IMR-90 (cell line): ENCODE measurements around the gene TNK1. TPM values are rescaled to one million over a fixed set of nuclear protein-coding genes. Genes with fewer than 3 reads are reported as not detected.

Source experiments
- ATAC-seq: fragments of 200-7000 bp; cut with Tn5 transposase; 2 replicates; pipeline ENCODE4 v1.9.1; 2020; ENCODE audit warnings: low read depth, mild to moderate bottlenecking, moderate library complexity
- BruUV-seq: library from RNA; stranded (reverse); fragments of 400-500 nt; replicated peaks from 2 replicates; lab custom pipeline; 2021; lab: Mats Ljungman, UMichigan
- CTCF ChIA-PET: fragments of 300-600 bp; formaldehyde crosslinking; extraction: SDS; loops from one replicate; lab custom pipeline; 2021; ENCODE audit warnings: antibody characterized with exemption; lab: Yijun Ruan, JAX
- POLR2A ChIA-PET: fragments of 300-600 bp; sonication (Branson Sonifier 250); formaldehyde crosslinking; loops from one replicate; lab custom pipeline; 2022; ENCODE audit warnings: antibody characterized with exemption; ENCODE audit not compliant: unreplicated experiment; lab: Charles Lee
- DNase-seq: peaks from one replicate; pipeline ENCODE4 v3.0.0; 2013
- H2AFZ ChIP-seq: replicated peaks from 2 replicates; pipeline ENCODE3; 2013; ENCODE audit warnings: low read length, mild to moderate bottlenecking; ENCODE audit not compliant: poor library complexity
- H2AK5ac ChIP-seq: 2 replicates; pipeline ENCODE4 v1.6.1; 2013; ENCODE audit warnings: low read depth, low read length, inconsistent platforms
- H2AK9ac ChIP-seq: replicated peaks from 2 replicates; pipeline ENCODE3; 2013; ENCODE audit warnings: mild to moderate bottlenecking, low read depth, low read length, moderate library complexity; ENCODE audit not compliant: poor library complexity
- H2BK120ac ChIP-seq: 2 replicates; pipeline ENCODE4 v1.6.1; 2013; ENCODE audit warnings: low read depth, low read length, inconsistent platforms
- H2BK15ac ChIP-seq: 3 replicates; pipeline ENCODE4 v1.6.1; 2013; ENCODE audit warnings: low read depth, low read length, inconsistent platforms
- H2BK20ac ChIP-seq: 2 replicates; pipeline ENCODE4 v1.6.1; 2013; ENCODE audit warnings: low read depth, mild to moderate bottlenecking, inconsistent platforms, low read length, moderate library complexity
- H2BK5ac ChIP-seq: 2 replicates; pipeline ENCODE4 v1.6.1; 2013; ENCODE audit warnings: mild to moderate bottlenecking, low read depth, low read length, inconsistent platforms; ENCODE audit not compliant: poor library complexity, severe bottlenecking
- H3K14ac ChIP-seq: replicated peaks from 2 replicates; pipeline ENCODE4 v1.6.1; 2013; ENCODE audit warnings: low read depth, low read length, inconsistent platforms
- H3K18ac ChIP-seq: 2 replicates; pipeline ENCODE4 v1.6.1; 2013; ENCODE audit warnings: low read depth, low read length, control low read depth
- H3K23ac ChIP-seq: 2 replicates; pipeline ENCODE4 v1.6.1; 2013; ENCODE audit warnings: low read depth, low read length, inconsistent platforms
- H3K27ac ChIP-seq: 2 replicates; pipeline ENCODE4 v1.5.1; 2013; ENCODE audit warnings: mild to moderate bottlenecking, control low read depth, low read length; ENCODE audit not compliant: insufficient read depth
- H3K27me3 ChIP-seq: 2 replicates; pipeline ENCODE4 v1.6.1; 2013; ENCODE audit warnings: low read length; ENCODE audit not compliant: control insufficient read depth, insufficient read depth
- H3K36me3 ChIP-seq: 2 replicates; pipeline ENCODE4 v1.6.1; 2013; ENCODE audit warnings: low read length, mixed read lengths; ENCODE audit not compliant: control insufficient read depth, insufficient read depth
- H3K4ac ChIP-seq: 2 replicates; pipeline ENCODE4 v1.6.1; 2013; ENCODE audit warnings: low read depth, low read length, inconsistent platforms
- H3K4me1 ChIP-seq: 2 replicates; pipeline ENCODE4 v1.6.1; 2013; ENCODE audit warnings: low read length, mixed read lengths; ENCODE audit not compliant: control insufficient read depth, insufficient read depth
- H3K4me2 ChIP-seq: 2 replicates; pipeline ENCODE4 v1.6.1; 2013; ENCODE audit warnings: low read depth, mild to moderate bottlenecking, control low read depth, low read length, moderate library complexity
- H3K4me3 ChIP-seq: 2 replicates; pipeline ENCODE4 v1.5.1; 2013; ENCODE audit warnings: low read depth, mild to moderate bottlenecking, control low read depth, low read length, moderate library complexity; ENCODE audit not compliant: insufficient read depth
- H3K56ac ChIP-seq: 2 replicates; pipeline ENCODE4 v1.6.1; 2013; ENCODE audit warnings: low read length, inconsistent platforms; ENCODE audit not compliant: insufficient read depth; ENCODE audit errors: extremely low read depth
- H3K79me1 ChIP-seq, 2 experiments: 2 replicates each; pipeline ENCODE4 v1.6.1; 2013; ENCODE audit warnings: low read length in 2 of 2, inconsistent platforms in 1 of 2, low read depth in 1 of 2
- H3K9ac ChIP-seq: 2 replicates; pipeline ENCODE4 v1.6.1; 2013; ENCODE audit warnings: low read depth, low read length, control low read depth
- H3K9me1 ChIP-seq: 2 replicates; pipeline ENCODE4 v1.6.1; 2013; ENCODE audit warnings: low read length, inconsistent platforms; ENCODE audit not compliant: insufficient read depth
- H3K9me3 ChIP-seq: 2 replicates; pipeline ENCODE4 v1.6.1; 2013; ENCODE audit warnings: low read length; ENCODE audit not compliant: control insufficient read depth, insufficient read depth
- H4K20me1 ChIP-seq: 2 replicates; pipeline ENCODE4 v1.6.1; 2013; ENCODE audit warnings: low read length, inconsistent platforms; ENCODE audit not compliant: insufficient read depth
- H4K5ac ChIP-seq: 2 replicates; pipeline ENCODE4 v1.6.1; 2013; ENCODE audit warnings: mild to moderate bottlenecking, low read depth, low read length, control low read depth
- H4K8ac ChIP-seq, 2 experiments: 2 replicates each; pipeline ENCODE4 v1.6.1; 2013; ENCODE audit warnings: low read depth in 2 of 2, low read length in 2 of 2, control low read depth in 1 of 2, inconsistent platforms in 1 of 2
- H4K91ac ChIP-seq: 2 replicates; pipeline ENCODE4 v1.6.1; 2013; ENCODE audit warnings: low read depth, low read length, inconsistent platforms; ENCODE audit not compliant: insufficient read depth
- BHLHE40 ChIP-seq: fragments of 150-350 bp; IDR thresholded peaks from 2 replicates; pipeline ENCODE4 v1.6.1; 2016; ENCODE audit warnings: mild to moderate bottlenecking, low read depth, low read length
- CEBPB ChIP-seq: IDR thresholded peaks from 2 replicates; pipeline ENCODE4 v1.6.1; 2012; ENCODE audit warnings: low read depth, low read length, improper control_type of control experiment
- CHD1 ChIP-seq: IDR thresholded peaks from 2 replicates; pipeline ENCODE4 v1.6.1; 2012; ENCODE audit warnings: low read depth, low read length, improper control_type of control experiment
- CTCF ChIP-seq: conservative IDR thresholded peaks from 2 replicates; pipeline ENCODE4 v1.5.1; 2012; ENCODE audit warnings: mild to moderate bottlenecking, low read depth, low read length, improper control_type of control experiment
- ELK1 ChIP-seq: fragments of 150-350 bp; IDR thresholded peaks from 2 replicates; pipeline ENCODE4 v1.6.1; 2016; ENCODE audit warnings: low read depth, mild to moderate bottlenecking, low read length, moderate library complexity, borderline replicate concordance
- FOS ChIP-seq: fragments of 150-350 bp; IDR thresholded peaks from 2 replicates; pipeline ENCODE4 v1.6.1; 2016; ENCODE audit warnings: low read depth, low read length
- MAFK ChIP-seq: IDR thresholded peaks from 2 replicates; pipeline ENCODE4 v1.6.1; 2012; ENCODE audit warnings: low read depth, low read length, improper control_type of control experiment
- MAZ ChIP-seq: IDR thresholded peaks from 2 replicates; pipeline ENCODE4 v1.6.1; 2012; ENCODE audit warnings: low read depth, mild to moderate bottlenecking, low read length, improper control_type of control experiment, moderate library complexity, borderline replicate concordance
- MXI1 ChIP-seq: IDR thresholded peaks from 2 replicates; pipeline ENCODE4 v1.6.1; 2012; ENCODE audit warnings: low read depth, mild to moderate bottlenecking, low read length, moderate library complexity, borderline replicate concordance
- POLR2A ChIP-seq: IDR thresholded peaks from 2 replicates; pipeline ENCODE4 v1.6.1; 2012; ENCODE audit warnings: mild to moderate bottlenecking, low read depth, low read length
- RAD21 ChIP-seq: IDR thresholded peaks from 2 replicates; pipeline ENCODE4 v1.6.1; 2012; ENCODE audit warnings: low read length, improper control_type of control experiment
- RCOR1 ChIP-seq: IDR thresholded peaks from 2 replicates; pipeline ENCODE4 v1.6.1; 2012; ENCODE audit warnings: mild to moderate bottlenecking, low read length, improper control_type of control experiment; ENCODE audit not compliant: insufficient replicate concordance
- RFX5 ChIP-seq: IDR thresholded peaks from 2 replicates; pipeline ENCODE4 v1.8.0; 2012; ENCODE audit warnings: low read depth, mild to moderate bottlenecking, low read length, moderate library complexity
- SMC3 ChIP-seq: fragments of 150-350 bp; IDR thresholded peaks from 2 replicates; pipeline ENCODE4 v1.6.1; 2016; ENCODE audit warnings: low read depth, mild to moderate bottlenecking, antibody characterized with exemption, low read length, moderate library complexity
- USF2 ChIP-seq: fragments of 150-350 bp; IDR thresholded peaks from 2 replicates; pipeline ENCODE4 v1.6.1; 2017; ENCODE audit warnings: mild to moderate bottlenecking, antibody characterized with exemption, low read length, low read depth
- WGBS, 2 experiments: methylation state at CpG; one replicate each; pipeline versions ENCODE4 v1.1.5 to v1.1.7; 2013; ENCODE audit warnings: missing lambda C conversion rate in 2 of 2; ENCODE audit not compliant: insufficient read length in 1 of 2; ENCODE audit errors: extremely low coverage in 2 of 2; 5-methylcytosine and 5-hydroxymethylcytosine counted together
- dilution Hi-C: fragments of 300-500 bp; cut with HindIII; formaldehyde crosslinking; loops from one replicate; pipeline ENCODE4 v1.14.3; 2018; ENCODE audit warnings: low sequenced_read_pairs; ENCODE audit not compliant: unreplicated experiment
- in situ Hi-C: fragments of 300-500 bp; cut with MboI; formaldehyde crosslinking; loops from 3 replicates; pipeline ENCODE4 v1.14.3; 2019; ENCODE audit warnings: low sequenced_read_pairs, inconsistent platforms, mixed read lengths
- intact Hi-C: fragments of 100-400 bp; cut with micrococcal nuclease; formaldehyde crosslinking; loops from 2 replicates; pipeline ENCODE4 v1.10.0; 2022
- polyA plus RNA-seq, 3 experiments: library from polyadenylated mRNA; depleted of rRNA; stranded (reverse); fragments of >200 nt; gene quantifications; 2 replicates each; pipeline ENCODE4 v1.2.3, GENCODE V29; 2012; ENCODE audit warnings: low replicate concordance in 1 of 3
- total RNA-seq: library from RNA; depleted of rRNA; stranded (reverse); fragments of >200 nt; gene quantifications from 2 replicates; pipeline ENCODE4 v1.2.3, GENCODE V29; 2012

The TNK1 gene
- total and polyA plus RNA-seq, 2 of the 4 experiments (the other 2 are of a cell fraction): 0.44 to 0.54 TPM

DNA sequence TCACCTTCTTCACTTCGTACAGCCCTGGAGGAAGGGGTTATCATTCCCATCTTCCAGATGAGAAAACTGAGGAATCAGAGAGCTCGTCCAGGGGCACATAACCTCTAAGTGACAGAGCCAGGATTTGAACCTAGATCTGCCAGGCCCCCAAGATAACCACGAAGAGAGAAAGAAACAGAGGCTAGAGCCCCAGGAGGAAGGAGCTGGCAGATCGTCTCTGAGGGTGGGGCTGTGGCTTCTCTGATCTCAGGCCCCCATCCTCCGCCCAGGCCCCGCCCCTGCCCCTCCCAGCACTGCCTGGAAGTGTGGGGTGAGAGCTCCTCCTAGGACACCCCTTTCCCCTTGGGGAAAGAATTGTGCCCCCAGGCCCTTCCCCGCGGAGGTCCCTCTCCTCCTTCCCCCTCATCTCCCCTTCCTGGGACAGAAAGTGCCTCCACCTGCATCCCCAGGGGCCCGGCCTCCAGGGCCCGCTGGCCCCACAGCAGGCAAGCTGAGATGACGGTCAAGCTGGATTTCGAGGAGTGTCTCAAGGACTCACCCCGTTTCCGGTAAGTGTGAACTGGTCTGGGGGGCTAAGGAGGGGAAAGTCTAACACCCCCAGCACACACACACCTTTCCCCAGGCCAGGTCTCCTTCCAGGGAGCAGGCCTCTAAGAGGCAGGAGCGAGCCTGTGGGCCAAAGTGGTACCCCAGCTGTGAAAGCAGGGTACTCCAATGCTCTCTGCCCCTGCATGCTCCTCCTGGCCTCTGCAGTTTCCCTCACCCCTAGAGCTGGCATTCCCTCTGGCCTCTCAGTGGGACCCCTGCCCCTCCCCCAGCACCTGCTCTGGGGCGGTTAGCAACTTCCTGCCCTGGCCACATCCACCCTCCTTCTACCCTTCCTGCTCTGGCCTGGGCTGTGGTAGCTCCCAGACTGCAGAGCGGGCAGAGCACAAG, 44.4 kb upstream of the TNK1 start, which contains the start of gene ACAP1:
Gene ACAP1, plus strand, starts transcription at position 290 of the 936 bp plus-strand sequence. Its CDS starts 206 bp downstream, at position 496.
- H3K4ac ChIP-seq: no peak within 1 kb of the TSS
- H4K91ac ChIP-seq: no peak within 1 kb of the TSS
- BruUV-seq: no TSS peak
- peak within 1 kb of the TSS; percentile 51 for H2AFZ ChIP-seq
- dilution Hi-C loops (no loop called here), in situ Hi-C loops (no loop called here), intact Hi-C loops (no loop called here)
- WGBS, 2 experiments: 67% methylated on average over 1 of the region's 17 CpGs; no CpG with 5 or more reads in 1 of the 2 experiments
- H3K4me3 ChIP-seq: no peak within 1 kb of the TSS
- no peak within 1 kb of the TSS for H3K18ac ChIP-seq
- DNase-seq (no peak), ATAC-seq (peak; percentile 17; the same call in 1 of the 2 replicates)
- H3K27me3 ChIP-seq: peaks cover 12% of the 10 kb centered on the region
- H3K9me1 ChIP-seq: no peaks in the 10 kb centered on the region
- no peak within 1 kb of the TSS for H3K9ac ChIP-seq
- no peak within 1 kb of the TSS for H3K23ac ChIP-seq
- H3K4me2 ChIP-seq: no peak within 1 kb of the TSS
- H2BK120ac ChIP-seq: no peak within 1 kb of the TSS
- H4K20me1 ChIP-seq: no peaks in the 10 kb centered on the region
- no peak within 1 kb of the TSS for H2BK5ac ChIP-seq
- no peaks in the 10 kb centered on the region for H3K36me3 ChIP-seq
- H3K9me3 ChIP-seq: no peaks in the 10 kb centered on the region
- H2AK5ac ChIP-seq: no peak within 1 kb of the TSS
- no peak within 1 kb of the TSS for H3K56ac ChIP-seq
- ChIA-PET CTCF (no interaction called here), POLR2A (no interaction called here)
- no peak within 1 kb of the TSS for H4K8ac ChIP-seq
- H2BK15ac ChIP-seq: no peak within 1 kb of the TSS
- no peak within 1 kb of the TSS for H2BK20ac ChIP-seq
- no peak within 1 kb of the TSS for H3K27ac ChIP-seq
- H3K14ac ChIP-seq: no peak within 1 kb of the TSS
- no peaks in the 10 kb centered on the region for H3K4me1 ChIP-seq
- no peaks in the 10 kb centered on the region for H3K79me1 ChIP-seq
- H2AK9ac ChIP-seq: peak within 1 kb of the TSS; percentile 16
- no peak within 1 kb of the TSS for H4K5ac ChIP-seq
- no peak for TF ChIP-seq CHD1
- TF ChIP-seq RCOR1: no peak
- no peak for TF ChIP-seq CTCF
- no peak for TF ChIP-seq MAZ
- no peak for TF ChIP-seq MXI1
- no peak for TF ChIP-seq MAFK
- TF ChIP-seq CEBPB: no peak
- TF ChIP-seq BHLHE40: no peak
- no peak for TF ChIP-seq SMC3
- no peak for TF ChIP-seq ELK1
- no peak for TF ChIP-seq FOS
- no peak for TF ChIP-seq RAD21
- TF ChIP-seq USF2: no peak
- TF ChIP-seq POLR2A: no peak
- no peak for TF ChIP-seq RFX5
